ENCODE measurements around the gene MDM4. TPM values are rescaled to one million over a fixed set of nuclear protein-coding genes. Genes with fewer than 3 reads are reported as not detected.

Gene MDM4
- total RNA-seq, 1 experiment from 2014 or later: 49.6 TPM

- Histone ChIP-seq H3K9ac (ENCODE audit: extremely low read depth, insufficient read length, low read length) (no peak overlapping the region), H3K9me3 (ENCODE audit: control insufficient read depth, low read depth, low read length) (no peaks in the 10 kb centered on the region), H2BK20ac (ENCODE audit: low read depth, low read length, poor library complexity, severe bottlenecking) (no peak overlapping the region), H3K4me1 (ENCODE audit: insufficient read depth, low read length) (peaks cover 8% of the 10 kb centered on the region), H3K56ac (ENCODE audit: insufficient read length, low read depth, low read length) (no peak overlapping the region), H3K18ac (ENCODE audit: insufficient read length, low read depth, low read length) (no peak overlapping the region), H2AFZ (ENCODE audit: low read length) (no peak overlapping the region), H3K14ac (ENCODE audit: insufficient read depth, low read length) (no peak overlapping the region), H4K20me1 (ENCODE audit: control insufficient read depth, insufficient read depth, insufficient read length) (no peaks in the 10 kb centered on the region), H2BK5ac (ENCODE audit: insufficient read length, low read length) (no peak overlapping the region), H4K91ac (ENCODE audit: insufficient read length, low read depth, low read length) (no peak overlapping the region), H2BK15ac (ENCODE audit: low read depth, low read length) (no peak overlapping the region), H3K79me2 (ENCODE audit: insufficient read depth, low read length) (no peaks in the 10 kb centered on the region), H2BK12ac (ENCODE audit: insufficient read length, low read depth, low read length) (no peak overlapping the region), H2AK5ac (ENCODE audit: insufficient read length, low read length) (no peak overlapping the region), H3K23ac (ENCODE audit: insufficient read length, low read depth, low read length) (no peak overlapping the region), H3T11ph (ENCODE audit: low read length) (no peak overlapping the region), H3K4me2 (ENCODE audit: insufficient read depth, insufficient read length, low read length) (no peak overlapping the region), H3K27ac (ENCODE audit: insufficient read length, low read depth, low read length) (no peak overlapping the region), H4K8ac (replicated peaks; ENCODE audit: insufficient read length, low read depth, low read length) (no peak overlapping the region), H4K5ac (ENCODE audit: insufficient read length, low read depth, low read length) (no peak overlapping the region), H3K23me2 (ENCODE audit: insufficient read length, low read depth, low read length, poor library complexity, severe bottlenecking) (no peaks in the 10 kb centered on the region), H3K4ac (ENCODE audit: low read depth, low read length) (no peak overlapping the region), H3K79me1 (ENCODE audit: insufficient read depth, low read depth, low read length, poor library complexity, severe bottlenecking) (no peaks in the 10 kb centered on the region), H2BK120ac (ENCODE audit: low read depth, low read length, poor library complexity, severe bottlenecking) (no peak overlapping the region), H3K27me3 (ENCODE audit: insufficient read depth, low read length) (peaks cover 2% of the 10 kb centered on the region; the same call in 1 of the 2 replicates)
- no CpG with 5 or more reads among the region's 3 CpGs for WGBS (ENCODE audit: extremely low coverage, insufficient read length, low lambda C conversion rate)
- H3K36me3 Mint-ChIP-seq (ENCODE audit: insufficient read depth in 1 of 3, low read depth in 3 of 3): no peaks in the 10 kb centered on the region
- H3K27ac Mint-ChIP-seq: no peak overlapping the region
- peaks cover 33 to 48% of the 10 kb centered on the region in 2 experiments for H3K4me1 Mint-ChIP-seq
- H3K27me3 Mint-ChIP-seq (ENCODE audit: low read depth): peaks cover 24% of the 10 kb centered on the region
- H3K4me3 Mint-ChIP-seq: no peak overlapping the region
- no peak for DNase-seq
- no peaks in the 10 kb centered on the region; a peak in 1 of 5 replicates for H3K9me3 Mint-ChIP-seq
- TF ChIP-seq CTCF (conservative IDR thresholded peaks at IDR 0.05): no peak
Measured at GRCh38 chr1:204581759-204582158, 65.6 kb downstream of the MDM4 start.

All from H9 (cell line).